ENCODE results near the gene FGF2. TPM values are rescaled to one million over a fixed set of nuclear protein-coding genes. Genes with fewer than 3 reads are reported as not detected.
A peak's percentile ranks its signal among the peaks of the same experiment; 100 is the strongest.

The FGF2 gene
- total and polyA plus RNA-seq, 12 donors, result 0.85 to 5.3 (median 2.6) TPM

- Histone ChIP-seq H3K4me1 (replicated peaks in 1 of 2) (peaks cover 7 to 9% of the 10 kb centered on the region in 2 donors), H3K36me3 (replicated peaks in 1 of 2) (no peaks in the 10 kb centered on the region), H3K27me3 (peaks cover 6% of the 10 kb centered on the region), H3K9me3 (replicated peaks in 1 of 3) (no peaks in the 10 kb centered on the region), H3K4me3 (peak overlapping the region in 3 of 4 donors; percentile 5 to 65 (median 54)), H3K27ac (peak overlapping the region in 2 of 5 donors; percentile 68 to 83)
- DNase-seq, result peak in 4 of 7 donors; percentile 4 to 25 (median 14)
- WGBS, 4 donors, result 1 to 2% (median 1%) methylated on average over 27 to 57 of the region's 57 CpGs
- intact Hi-C loops (cut with DNase I), result no loop called here
- TF ChIP-seq CTCF (IDR thresholded peaks at IDR 0.05), result no peak
- TF ChIP-seq POLR2A (IDR thresholded peaks at IDR 0.05), result no peak
Measured at GRCh38 chr4:122827258-122827878, 737 bp downstream of the FGF2 start.

GRCh38 chr4:122827879-122828601 lies 1.4 kb downstream of the FGF2 start:
- WGBS, 4 donors, result 16 to 20% (median 19%) methylated on average over 10 of the region's 10 CpGs
- DNase-seq, result peak in 3 of 7 donors; percentile 5 to 23 (median 14)
- intact Hi-C loops (cut with DNase I), result no loop called here
- no peaks in the 10 kb centered on the region for H3K9me3 ChIP-seq (replicated peaks in 1 of 3)
- H3K4me3 ChIP-seq, result peak overlapping the region in 3 of 4 donors; percentile 5 to 65 (median 54)
- peaks cover 7 to 9% of the 10 kb centered on the region in 2 donors for H3K4me1 ChIP-seq (replicated peaks in 1 of 2)
- H3K27ac ChIP-seq, result peak overlapping the region in 2 of 5 donors; percentile 68 to 83
- TF ChIP-seq CTCF (IDR thresholded peaks at IDR 0.05) (peak in 2 of 6 experiments; percentile 13 to 27), POLR2A (IDR thresholded peaks at IDR 0.05) (no peak)
- H3K36me3 ChIP-seq (replicated peaks in 1 of 2), result no peaks in the 10 kb centered on the region
- peaks cover 6% of the 10 kb centered on the region for H3K27me3 ChIP-seq

DNA sequence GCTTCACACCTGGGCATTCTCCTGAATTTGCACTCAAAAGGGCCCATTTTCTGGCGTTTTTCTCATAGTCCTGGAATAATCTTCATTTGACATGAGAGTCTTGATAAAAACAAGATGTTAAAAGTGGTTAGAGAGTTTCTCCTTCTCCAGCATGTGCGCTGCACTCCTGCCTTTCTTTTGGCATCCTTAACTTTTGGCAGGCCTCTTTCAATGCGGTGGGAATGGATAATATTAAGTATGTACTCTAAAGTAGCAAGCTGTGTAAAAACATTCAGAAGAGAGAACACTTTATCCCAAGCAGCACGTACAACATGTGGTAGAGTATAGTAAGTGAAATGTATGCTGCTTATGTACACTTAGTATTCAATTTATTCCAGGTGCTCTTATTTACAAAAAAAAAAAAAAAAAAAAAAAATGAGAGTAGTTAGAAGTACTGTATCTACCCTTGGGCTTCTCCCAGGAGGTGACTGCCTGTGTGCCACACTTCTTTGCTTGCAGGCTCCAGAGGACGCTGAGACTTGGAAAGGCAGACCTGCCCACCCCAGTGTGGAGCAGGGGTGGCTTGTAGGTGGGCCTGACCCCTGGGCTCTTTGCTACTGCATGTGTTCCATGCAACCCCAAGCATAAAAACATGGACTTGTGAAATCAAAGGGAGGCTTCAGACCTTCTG lies 3.9 kb downstream of the FGF2 start:
- no peak overlapping the region for H3K4me3 ChIP-seq
- H3K4me1 ChIP-seq (replicated peaks in 1 of 2), result peaks cover 7 to 9% of the 10 kb centered on the region in 2 donors

More for the DNA sequence above, 3.9 kb downstream of the FGF2 start:
- no peak overlapping the region for H3K27ac ChIP-seq
- H3K27me3 ChIP-seq, result peaks cover 6% of the 10 kb centered on the region
- DNase-seq, result no peak
- no peaks in the 10 kb centered on the region for H3K36me3 ChIP-seq (replicated peaks in 1 of 2)
- intact Hi-C loops (cut with DNase I), result no loop called here
- no peak for TF ChIP-seq POLR2A (IDR thresholded peaks at IDR 0.05)
- no peak for TF ChIP-seq CTCF (IDR thresholded peaks at IDR 0.05)
- H3K9me3 ChIP-seq (replicated peaks in 1 of 3), result no peaks in the 10 kb centered on the region
- WGBS, 4 donors, result 75 to 79% (median 76%) methylated on average over 5 of the region's 5 CpGs
